Stimulated activated CD8-positive, alpha-beta memory T cell treated with anti-CD3 and anti-CD28 coated beads, Interleukin-12 subunit alpha, Interleukin-12 subunit beta, amount 100 ng/mL, for 24 hours (primary cell): ENCODE data around the gene SIK2.
A peak's percentile ranks its signal among the peaks of the same experiment; 100 is the strongest.

ENCODE experiments used
- DNase-seq: peaks from one replicate; pipeline ENCODE4 v3.0.0-alpha.2; 2020; ENCODE audit errors: extremely low read depth

The SIK2 gene

DNA sequence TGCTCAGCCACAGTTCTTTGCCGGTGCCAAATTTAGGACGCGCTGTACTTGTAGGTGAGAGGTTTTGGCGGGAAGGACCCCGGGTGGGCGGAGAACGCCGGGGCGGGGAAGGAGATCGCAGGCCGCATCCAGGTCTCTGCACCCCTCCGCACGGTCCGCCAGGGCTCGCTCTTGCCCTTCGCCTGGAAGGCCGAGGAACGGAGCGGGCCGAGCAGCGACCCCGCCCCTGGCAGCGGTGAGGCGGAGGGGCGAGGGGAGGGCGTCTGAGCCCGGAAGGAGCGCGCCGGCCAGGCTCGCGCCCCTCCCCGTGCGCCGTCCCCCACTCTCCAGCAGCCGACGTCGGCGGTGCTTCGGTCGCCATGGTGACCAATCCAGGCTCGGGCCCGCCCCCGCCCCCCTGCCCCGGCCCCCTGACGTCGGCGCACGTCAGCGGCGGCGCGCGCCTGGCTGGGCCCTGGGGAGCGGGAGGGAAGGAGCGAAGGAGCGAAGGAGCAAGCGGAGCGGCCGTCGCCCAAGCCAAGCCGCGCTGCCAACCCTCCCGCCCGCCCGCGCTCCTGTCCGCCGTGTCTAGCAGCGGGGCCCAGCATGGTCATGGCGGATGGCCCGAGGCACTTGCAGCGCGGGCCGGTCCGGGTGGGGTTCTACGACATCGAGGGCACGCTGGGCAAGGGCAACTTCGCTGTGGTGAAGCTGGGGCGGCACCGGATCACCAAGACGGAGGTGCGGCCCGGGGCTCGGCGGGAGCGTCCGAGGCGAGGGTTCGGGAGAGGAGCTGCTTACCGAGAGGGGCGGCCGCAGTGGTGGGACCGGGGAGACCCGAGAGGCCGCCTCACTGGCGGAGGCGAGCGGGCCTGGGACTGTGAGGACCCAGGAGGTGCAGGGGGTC lies at the start of gene SIK2:
Gene SIK2 (plus strand): TSS at position 471 of the 886 bp plus-strand sequence. CDS start 115 bp downstream, at position 586.
- DNase-seq: peak; percentile 75

DNA sequence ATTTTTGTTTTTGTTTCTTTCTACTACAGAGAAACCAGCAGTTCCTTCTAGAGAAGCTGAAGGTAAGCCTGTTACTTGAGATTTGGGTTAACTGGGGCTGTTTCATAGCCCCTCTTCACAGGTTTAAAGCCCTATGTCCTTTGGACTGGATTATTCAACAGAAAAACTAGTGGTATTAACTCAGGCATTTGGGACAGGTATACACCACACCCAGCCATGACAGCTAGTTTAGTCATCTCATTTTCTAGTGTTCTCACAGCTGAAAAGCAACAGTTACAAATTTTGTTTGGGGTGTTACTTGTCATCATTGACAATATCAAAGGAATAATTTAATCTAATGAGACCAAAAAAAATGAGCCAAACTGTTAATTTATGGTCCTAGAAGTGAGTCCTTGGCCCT lies 47.7 kb upstream of the SIK2 start:
- DNase-seq: no peak

DNA sequence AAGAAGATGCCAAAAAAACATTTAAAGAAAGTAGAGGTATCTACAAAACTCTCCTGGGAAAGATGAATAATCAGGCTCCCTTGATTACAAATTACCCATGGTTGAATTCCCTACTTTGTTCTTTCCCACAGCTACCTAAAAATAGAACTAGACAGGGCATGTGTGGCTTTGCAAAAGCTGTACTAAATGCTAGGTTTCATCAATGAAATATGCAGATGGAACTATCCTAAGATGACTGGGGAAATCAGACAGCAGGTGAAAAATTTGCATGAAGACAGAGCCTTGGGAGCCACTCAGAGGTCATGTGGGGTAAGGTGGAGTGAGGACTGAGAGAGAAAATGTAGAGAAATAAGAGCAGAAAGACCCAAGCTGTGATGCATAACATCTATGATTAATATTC lies 47.0 kb upstream of the SIK2 start:
- no peak for DNase-seq

DNA sequence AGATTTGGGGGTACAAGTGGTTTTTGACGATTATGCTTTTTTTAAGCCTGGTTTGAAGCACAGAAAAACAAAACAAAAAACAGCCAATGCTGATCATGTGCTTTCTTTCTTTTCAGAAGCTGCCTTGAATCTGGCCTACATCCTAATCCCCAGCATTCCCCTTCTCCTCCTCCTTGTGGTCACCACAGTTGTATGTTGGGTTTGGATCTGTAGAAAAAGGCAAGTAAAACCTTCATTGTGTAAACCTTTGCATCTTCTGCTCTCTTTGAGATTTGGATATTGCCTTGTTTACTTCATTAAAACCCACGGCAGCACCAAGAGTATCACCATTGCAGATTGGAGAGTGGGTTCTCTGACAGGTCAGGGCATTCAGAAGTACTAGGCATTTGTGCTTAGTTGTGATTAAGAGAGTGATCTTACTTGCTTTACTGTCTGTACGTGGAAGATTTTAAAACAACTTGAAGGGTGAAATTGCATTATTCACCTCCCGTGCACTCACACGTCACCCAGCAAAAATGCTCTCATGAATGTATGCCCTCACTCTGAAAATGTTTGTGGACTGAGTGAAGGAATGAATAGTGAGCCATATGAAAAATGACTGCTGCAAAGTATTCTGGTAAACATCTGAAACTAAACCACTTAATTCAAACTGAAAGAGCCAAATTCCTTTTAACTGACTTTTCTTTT lies 44.7 kb upstream of the SIK2 start:
- DNase-seq: no peak

DNA sequence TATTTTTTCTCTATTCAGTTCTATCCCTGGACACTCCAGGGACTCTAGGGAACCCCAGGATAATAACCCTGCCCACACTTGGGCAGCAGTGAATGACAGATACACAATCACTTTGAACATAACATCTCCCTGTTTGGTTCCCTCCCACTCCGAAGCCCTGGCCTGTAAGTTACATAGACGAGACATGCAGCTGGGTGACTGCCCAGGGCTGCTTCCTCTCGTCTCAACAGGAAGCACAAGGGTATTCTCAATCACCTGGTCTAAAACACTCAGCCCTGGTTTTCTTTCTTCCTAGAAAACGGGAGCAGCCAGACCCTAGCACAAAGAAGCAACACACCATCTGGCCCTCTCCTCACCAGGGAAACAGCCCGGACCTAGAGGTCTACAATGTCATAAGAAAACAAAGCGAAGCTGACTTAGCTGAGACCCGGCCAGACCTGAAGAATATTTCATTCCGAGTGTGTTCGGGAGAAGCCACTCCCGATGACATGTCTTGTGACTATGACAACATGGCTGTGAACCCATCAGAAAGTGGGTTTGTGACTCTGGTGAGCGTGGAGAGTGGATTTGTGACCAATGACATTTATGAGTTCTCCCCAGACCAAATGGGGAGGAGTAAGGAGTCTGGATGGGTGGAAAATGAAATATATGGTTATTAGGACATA lies 42.3 kb upstream of the SIK2 start:
- DNase-seq: no peak

DNA sequence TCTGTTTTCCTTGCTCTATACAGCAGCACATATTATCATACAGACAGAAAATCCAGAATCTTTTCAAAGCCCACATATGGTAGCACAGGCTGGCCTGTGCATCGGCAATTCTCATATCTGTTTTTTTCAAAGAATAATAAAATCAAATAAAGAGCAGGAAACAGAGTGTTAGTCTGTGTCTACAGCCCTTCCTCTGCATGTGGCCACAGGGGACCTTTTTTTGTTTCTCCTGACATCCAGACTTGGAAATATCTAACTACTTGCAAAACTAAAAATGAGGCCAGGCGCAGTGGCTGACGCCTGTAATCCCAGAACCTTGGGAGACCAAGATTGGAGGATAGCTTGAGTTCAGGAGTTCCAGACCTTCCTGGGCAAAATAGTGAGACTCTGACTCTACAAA lies 41.4 kb upstream of the SIK2 start:
- DNase-seq: no peak

DNA sequence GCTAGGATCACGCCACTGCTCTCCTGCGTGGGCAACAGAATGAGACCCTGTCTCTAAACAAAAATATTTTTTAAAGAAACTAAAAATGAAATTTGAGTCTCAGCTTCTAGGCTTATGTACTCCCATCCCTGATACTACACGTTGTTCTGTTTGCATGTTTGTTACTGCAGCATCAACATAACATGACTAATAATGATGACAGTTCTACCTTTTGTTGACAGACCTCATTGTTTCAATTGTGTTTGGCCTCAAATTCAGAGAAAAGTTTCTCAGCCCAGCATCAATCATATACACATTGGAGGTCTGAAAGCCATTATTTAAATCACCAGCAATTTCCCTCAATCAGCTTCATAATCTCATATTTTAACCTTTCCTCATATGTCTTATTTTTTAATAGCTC lies 40.9 kb upstream of the SIK2 start:
- DNase-seq: no peak

DNA sequence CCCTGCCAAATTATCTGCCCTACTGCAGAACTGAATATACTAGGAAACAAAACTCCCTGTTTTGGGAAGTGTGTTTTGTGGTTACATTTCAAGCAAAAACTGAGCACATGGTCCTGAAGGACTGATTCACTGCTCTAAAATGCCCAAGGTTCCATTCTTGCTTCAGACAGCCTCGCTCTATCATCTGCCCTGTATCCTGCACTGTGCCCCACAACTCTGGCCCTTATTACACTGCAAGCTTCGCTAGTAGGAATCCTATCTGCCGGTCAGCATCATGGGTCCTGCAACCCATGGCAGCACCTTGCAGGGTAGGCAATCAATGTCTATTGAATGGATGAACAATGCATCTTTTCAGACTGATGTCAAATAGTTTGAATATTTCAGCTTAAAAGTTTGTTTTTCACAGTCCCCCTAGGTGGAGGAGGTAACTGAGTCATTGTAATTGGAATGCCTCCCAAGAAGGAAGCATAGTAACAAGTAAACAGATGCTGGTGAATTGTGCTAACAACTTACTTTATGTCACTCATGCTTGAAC lies 40.4 kb upstream of the SIK2 start:
- DNase-seq: no peak

DNA sequence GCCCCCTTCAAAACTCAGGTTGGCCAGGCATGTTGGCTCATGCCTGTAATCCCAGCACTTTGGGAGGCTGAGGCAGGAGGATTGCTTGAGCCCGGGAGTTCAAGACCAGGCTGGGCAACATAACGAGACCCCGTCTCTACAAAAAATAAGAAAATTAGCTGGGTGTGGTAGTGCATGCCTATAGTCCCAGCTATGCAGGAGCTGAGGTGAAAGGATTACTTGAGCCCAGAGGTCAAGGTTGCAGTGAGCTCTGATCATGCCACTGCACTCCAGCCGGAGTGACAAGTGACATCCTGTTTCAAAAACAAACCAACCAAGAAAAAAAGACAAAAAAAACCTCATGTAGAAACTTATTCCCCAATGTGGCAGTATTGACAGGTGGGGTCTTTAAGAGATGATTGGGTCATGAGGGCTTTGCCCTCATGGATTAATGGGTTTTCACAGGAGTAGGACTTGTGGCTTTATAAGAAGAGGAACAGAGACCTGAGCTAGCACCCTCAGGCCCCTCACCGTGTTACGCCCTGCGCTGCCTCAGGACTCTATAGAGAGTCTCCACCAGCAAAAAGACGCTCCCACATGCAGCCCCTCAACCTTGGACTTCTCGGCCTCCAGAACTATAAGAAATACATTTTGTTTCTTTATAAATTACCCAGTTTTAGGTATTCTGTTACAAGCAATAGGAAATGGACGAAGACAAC lies 39.4 kb upstream of the SIK2 start:
- DNase-seq: no peak

DNA sequence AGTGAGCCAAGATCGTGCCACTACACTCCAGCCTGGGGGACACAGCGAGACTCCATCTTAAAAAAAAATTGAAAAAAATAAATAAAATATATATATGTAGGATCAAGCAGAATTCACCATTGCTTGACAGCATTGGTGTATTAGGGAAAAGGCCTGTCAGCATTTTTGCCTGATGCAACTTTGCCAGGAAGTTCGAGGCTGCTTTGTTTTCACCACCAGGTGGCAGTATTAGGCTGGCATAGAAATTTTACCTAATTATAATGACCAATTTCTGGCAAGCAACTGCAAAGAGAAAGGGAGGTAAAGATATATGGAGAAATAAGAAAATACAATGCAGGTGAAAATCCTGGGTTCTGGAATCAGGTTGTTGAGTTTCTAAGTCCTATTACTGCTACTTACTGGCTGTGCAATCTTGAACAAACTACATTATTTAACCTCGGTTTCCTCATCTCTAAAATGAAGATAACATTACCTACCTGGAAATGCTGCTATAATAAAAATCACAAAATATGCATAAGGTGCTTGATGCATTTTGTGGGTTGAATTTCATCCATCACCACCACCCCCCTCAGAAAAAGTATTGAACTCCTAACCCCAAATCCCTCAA lies 37.0 kb upstream of the SIK2 start:
- no peak for DNase-seq

DNA sequence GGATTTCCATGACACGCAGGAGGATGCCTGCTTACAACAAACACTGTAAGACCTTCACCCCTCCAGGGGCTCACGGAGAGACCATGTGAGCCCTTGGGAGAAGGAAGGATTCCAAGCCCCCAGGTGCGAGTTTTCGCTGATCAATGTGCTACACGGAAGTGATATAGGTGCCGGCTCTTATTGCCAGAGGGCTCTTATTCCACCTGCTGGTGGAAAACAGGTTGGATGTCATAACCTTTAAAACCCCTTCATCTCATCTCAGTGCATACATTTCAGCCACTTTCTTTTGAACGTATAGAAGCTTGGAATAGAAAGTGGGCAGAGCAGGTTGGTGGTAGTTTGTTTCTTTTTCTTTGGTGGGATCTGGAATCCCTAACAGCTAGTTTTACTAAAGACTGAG lies 35.9 kb upstream of the SIK2 start:
- no peak for DNase-seq

DNA sequence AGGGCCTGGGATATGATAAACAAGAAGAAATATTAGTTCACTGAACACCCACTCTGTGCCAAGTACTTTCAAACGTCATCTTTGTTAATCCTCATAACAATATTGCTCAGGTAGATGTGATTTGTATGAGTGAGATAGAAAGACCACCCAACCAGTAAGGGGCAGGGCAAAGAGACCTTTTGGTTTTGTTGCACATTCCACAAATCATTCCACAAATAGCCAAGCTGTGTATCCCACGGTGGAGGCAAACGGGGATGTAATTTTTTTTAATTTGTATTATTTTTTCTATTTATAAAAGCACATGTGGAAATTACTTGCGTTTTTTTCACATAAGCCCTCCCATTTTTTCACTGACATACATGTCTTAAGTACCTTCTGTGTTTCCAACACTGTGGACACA lies 32.8 kb upstream of the SIK2 start:
- DNase-seq: no peak

DNA sequence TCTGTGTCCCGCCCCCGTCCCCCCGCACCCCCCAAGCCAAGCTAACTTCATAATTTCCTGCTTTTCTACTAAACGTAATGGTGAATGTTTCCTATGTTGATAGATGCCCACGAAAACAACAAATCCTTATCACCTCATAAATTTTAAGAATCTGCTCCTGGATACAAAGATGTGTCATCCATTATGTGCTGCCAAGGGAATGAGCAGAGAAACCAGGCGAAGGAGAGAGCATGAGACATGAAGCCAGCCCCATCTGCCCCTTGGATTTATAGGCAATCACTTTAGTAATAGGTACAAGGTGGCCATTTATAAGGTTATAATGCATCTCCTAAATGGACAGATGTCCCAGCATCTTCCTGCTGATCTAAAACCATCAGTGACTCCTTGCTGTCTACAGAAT lies 31.5 kb upstream of the SIK2 start:
- no peak for DNase-seq

DNA sequence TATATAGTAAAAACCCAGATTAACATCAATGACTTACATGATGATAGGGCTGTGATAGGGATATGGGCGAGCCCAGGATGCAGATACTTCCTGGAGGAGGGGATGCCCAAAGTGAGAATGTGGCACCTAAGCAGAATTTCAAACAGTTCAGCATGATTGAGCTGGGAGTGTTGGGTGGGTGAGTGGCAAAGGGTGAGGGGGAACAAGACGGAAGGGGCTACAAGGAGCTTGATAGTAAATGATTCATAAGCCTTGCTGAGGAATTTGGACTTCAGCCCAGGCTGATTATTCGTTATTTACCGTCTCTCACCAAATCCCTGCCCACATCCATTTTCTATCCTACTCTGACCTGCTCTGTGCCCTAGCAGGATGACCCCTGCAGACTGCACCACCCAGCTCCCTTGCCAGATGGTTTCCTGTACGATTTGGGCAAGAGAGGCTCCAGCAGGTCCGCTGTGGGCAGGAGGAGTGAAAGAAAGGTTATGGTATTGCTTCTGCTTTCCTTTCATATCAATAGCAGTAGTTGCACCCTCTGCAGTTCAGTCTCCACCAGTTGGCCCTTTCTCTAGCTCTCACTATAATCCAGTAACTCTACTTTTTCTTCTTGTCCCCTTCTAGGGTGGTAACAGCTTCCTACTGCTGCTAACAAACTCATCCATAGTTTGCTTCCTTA lies 30.3 kb upstream of the SIK2 start:
- DNase-seq: no peak

DNA sequence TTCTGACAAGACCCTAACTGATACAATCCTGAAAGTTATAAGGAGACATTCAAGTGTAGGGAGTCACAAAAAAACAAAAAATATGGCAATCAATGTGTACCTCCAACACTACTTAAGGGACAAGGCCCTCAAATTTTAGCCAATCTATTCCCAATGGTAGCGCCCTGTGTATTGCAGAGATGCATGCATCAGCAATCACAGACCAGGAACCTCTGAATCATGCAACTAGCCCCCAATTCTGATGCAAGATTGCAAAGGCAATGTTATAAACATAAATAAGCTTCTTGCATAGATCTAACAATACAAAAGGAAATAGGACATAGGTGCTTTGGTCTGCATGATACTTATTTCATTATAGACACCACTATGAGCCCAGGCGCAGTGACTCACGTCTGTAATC lies 29.7 kb upstream of the SIK2 start:
- DNase-seq: no peak

DNA sequence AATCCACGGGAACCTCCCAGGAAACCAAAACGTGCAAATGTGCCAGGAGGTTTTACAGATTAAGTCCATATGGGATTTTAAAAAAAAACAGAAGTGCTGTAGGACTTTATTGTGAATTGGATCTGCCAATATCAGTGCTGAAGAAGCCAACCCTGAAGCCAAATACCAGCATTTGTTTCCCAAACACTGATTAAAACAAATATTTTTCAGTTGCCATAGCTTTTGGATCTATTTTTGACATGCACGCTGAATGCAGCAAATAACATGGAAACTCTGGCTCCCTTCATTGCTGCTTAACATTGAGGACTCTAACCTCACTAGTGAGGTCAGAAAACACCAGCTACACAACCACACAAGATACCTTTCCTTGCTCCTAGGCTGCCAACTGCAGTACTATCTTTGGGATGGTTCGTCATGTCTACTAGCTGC lies 28.4 kb upstream of the SIK2 start:
- no peak for DNase-seq

DNA sequence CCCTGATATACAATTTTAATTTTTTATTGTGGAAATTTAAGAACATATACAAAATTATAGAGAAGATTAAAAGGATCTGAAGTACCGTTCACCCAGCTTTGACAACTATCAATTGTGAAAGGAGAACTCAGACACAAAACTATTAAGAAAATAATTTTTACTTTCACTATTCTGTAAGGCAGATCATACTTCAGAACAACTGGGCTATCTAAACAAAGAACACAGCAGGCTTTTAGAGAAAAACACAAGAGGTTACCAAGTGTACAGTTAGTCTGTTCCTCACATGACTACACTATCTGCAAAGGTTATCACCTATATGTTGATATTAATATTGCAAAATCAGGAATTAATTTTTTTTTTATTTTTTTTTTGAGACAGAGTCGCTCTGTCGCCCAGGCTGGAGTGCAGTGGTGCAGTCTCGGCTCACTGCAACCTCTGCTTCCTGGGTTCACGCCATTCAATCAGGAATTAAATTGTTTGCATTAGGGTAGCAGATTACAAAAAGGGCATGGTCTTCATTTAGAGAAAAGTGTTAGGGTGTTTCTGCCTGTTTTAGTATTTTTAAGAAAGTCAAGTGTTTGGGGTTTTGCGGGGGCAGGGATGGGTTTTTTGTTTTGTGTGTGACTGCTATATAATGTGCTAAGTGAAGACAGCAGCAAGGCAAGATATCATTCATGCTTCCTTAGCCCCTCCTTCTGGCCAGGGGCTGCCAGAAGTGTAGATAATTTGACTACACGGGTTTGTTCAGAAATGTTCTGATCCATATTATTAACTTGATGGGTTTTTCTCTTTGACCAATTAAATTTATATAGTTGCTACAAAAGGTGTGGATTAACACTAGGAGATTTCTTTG lies 27.6 kb upstream of the SIK2 start:
- DNase-seq: no peak

DNA sequence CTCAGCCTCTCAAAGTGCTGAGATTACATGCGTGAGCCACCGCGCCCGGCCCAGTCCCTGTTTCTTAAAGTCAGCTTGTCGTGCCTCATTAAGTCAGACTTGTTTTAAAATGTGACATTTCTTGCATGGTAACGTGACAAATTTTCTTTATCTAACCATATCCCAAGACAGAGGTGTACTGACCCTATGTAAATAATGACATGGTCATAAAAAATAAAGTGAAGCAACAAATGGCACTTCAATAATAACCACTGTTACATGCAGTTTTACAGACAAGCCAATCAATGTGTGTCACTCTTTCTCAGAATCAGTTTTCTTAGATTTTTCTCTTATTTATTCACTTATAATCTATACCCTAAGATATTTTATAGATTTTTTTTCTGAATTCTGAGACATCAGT lies 26.5 kb upstream of the SIK2 start:
- no peak for DNase-seq

DNA sequence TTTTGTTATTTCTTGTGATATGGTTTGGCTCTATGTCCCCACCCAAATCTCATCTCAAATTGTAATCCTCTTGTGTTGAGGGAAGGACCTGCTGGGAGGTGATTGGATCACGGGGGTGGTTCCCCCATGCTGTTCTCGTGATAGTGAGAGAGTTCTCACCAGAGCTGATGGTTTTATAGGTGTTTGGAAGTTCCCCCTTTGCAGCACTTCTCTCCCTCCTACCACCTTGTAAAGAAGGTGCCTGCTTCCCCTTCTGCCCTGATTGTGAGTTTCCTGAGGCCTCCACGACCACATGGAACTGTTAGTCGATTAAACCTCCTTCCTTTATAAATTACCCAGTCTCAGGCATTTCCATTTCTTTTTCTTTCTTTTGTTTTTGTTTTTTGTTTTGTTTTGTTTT lies 24.4 kb upstream of the SIK2 start:
- DNase-seq: no peak

DNA sequence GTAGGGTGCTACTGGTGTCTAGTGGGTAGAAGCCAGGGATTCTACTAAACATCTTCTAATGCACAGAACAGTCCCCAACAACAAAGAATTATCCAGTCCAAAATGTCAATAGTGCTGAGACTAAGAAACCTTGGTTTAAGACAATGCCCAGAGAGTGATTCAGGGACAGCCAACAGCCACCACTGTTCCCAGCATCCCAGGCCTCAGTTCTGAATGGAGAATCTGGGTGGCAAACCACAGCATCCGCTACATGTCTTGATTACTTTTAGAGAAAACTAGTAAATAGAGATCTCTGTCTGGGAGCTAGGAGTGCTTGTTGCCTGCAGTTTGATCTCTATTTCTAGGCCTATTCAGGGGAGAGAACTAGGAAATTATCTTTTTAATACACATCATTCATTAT lies 20.9 kb upstream of the SIK2 start:
- no peak for DNase-seq
